OCI-LY7 (cell line): Measurements from ENCODE around the gene DEFB131A.
"Not testable (repeated sequence)": the region's sequence is repeated elsewhere in the genome, so short reads cannot be mapped to it uniquely, and the experiment has no call there.

ENCODE experiments used
- CTCF ChIP-seq: fragments of 200-600 bp; sonication (generic); conservative IDR thresholded peaks from 2 replicates; pipeline ENCODE4 v1.5.1; 2014; ENCODE audit warnings: mild to moderate bottlenecking, antibody characterized with exemption, low read length, moderate library complexity, mixed read lengths
- EZH2phosphoT487 ChIP-seq: fragments of 200-600 bp; sonication (generic); IDR thresholded peaks from 2 replicates; pipeline ENCODE4 v1.6.1; 2018; ENCODE audit warnings: low read depth, borderline replicate concordance, mild to moderate bottlenecking, mixed run types, antibody characterized with exemption, low read length, moderate library complexity, mixed read lengths

GRCh38 chr4:9480066-9480465 lies 35.9 kb downstream of the DEFB131A start:
- not testable (repeated sequence) for TF ChIP-seq CTCF, EZH2phosphoT487
